ENCODE results near the gene ZNF74. TPM values are rescaled to one million over a fixed set of nuclear protein-coding genes. Genes with fewer than 3 reads are reported as not detected.

The ZNF74 gene
- total and polyA plus RNA-seq, 12 donors, result 1.4 to 6.7 (median 4.4) TPM

DNA sequence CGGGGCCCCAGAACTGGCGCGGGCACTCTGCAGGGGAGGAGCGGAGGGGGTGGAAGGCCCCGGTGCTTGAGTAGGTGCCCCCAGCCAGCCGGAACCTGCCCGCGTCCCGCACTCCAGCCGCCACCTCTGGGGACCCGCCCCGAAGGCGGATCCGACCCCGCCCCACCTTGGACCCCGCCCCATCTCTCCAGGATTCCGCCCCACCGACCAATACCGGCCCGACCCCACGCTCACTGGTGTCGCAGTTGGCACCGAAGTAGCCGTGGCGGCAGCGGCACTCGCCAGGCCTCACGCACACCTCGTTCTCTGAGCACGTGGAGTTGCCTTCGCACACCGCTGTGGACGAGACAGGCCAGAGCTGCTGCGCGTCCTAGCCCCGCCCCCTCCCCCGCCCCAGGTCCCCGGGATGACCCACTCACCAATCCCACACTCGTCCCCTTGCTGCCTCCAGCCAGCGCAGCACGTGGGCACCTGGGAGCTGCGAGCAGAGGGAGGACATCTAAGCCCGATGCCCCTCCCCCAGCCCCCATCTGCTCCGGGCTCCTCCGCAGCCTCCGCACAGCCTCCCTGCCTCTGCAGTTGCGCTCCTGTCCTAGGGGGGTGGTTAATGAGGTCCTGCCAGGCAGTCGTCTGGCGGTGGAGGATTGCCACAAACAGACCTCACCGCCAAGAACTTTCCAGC is 37.7 kb downstream of the ZNF74 start:
- H3K36me3 ChIP-seq, result peaks cover 0 to 46% (median 3%) of the 10 kb centered on the region in 9 donors
- WGBS, 2 donors, result 47 to 58% methylated on average over 50 of the region's 50 CpGs
- ATAC-seq (no peak), DNase-seq (no peak)
- H3K27me3 ChIP-seq, result peaks cover 2 to 94% (median 30%) of the 10 kb centered on the region in 7 donors
- H3K4me3 ChIP-seq, result peak overlapping the region in 4 of 10 donors; percentile 12 to 61 (median 22)
- no peak overlapping the region for H3K27ac ChIP-seq
- H3K9me3 ChIP-seq, result no peaks in the 10 kb centered on the region
- intact Hi-C loops (cut with DNase I), result loop anchor here in 1 of 10 donors (10.0 kb wide), 1 partner anchor 63 kb away; the partner anchor contains the start of gene KLHL22
- TF ChIP-seq, protein P1, sequence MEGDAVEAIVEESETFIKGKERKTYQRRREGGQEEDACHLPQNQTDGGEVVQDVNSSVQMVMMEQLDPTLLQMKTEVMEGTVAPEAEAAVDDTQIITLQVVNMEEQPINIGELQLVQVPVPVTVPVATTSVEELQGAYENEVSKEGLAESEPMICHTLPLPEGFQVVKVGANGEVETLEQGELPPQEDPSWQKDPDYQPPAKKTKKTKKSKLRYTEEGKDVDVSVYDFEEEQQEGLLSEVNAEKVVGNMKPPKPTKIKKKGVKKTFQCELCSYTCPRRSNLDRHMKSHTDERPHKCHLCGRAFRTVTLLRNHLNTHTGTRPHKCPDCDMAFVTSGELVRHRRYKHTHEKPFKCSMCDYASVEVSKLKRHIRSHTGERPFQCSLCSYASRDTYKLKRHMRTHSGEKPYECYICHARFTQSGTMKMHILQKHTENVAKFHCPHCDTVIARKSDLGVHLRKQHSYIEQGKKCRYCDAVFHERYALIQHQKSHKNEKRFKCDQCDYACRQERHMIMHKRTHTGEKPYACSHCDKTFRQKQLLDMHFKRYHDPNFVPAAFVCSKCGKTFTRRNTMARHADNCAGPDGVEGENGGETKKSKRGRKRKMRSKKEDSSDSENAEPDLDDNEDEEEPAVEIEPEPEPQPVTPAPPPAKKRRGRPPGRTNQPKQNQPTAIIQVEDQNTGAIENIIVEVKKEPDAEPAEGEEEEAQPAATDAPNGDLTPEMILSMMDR (IDR thresholded peaks at IDR 0.05), result no peak
- peaks cover 8 to 46% (median 27%) of the 10 kb centered on the region in 9 donors for H3K4me1 ChIP-seq

DNA sequence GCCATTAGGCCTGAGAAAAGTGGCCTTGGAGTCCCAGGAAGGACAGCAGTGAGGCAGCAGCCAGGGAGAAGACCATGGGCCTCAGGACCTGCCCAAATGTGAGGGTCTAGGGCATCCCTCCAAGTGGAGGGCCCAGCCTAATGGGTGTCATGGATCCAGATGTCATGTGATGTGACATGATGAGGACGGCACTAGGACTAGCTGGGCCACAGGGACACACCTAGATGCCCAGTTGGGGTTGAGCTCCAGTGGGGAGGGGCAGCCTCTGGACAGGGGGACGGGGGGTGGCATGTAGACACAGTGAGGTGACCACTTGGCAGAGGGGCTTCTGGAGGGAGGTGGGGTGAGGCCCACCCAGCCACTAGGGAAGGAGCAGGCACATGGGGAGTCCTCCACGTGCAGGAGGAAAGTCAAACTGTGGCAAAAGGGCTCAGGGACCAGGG is 38.3 kb downstream of the ZNF74 start:
- Histone ChIP-seq H3K27me3 (peaks cover 5 to 94% (median 31%) of the 10 kb centered on the region in 7 donors), H3K36me3 (peaks cover 0 to 41% (median 3%) of the 10 kb centered on the region in 9 donors), H3K4me3 (no peak overlapping the region), H3K4me1 (peaks cover 8 to 52% (median 27%) of the 10 kb centered on the region in 9 donors), H3K27ac (no peak overlapping the region), H3K9me3 (no peaks in the 10 kb centered on the region)
- intact Hi-C loops (cut with DNase I), result loop anchor here in 1 of 10 donors (10.0 kb wide), 1 partner anchor 63 kb away; the partner anchor contains the start of gene KLHL22
- 88 to 89% methylated on average over 3 of the region's 3 CpGs for WGBS, 2 donors
- ATAC-seq (no peak), DNase-seq (no peak)
- TF ChIP-seq, protein P1 (IDR thresholded peaks at IDR 0.05), result no peak

DNA sequence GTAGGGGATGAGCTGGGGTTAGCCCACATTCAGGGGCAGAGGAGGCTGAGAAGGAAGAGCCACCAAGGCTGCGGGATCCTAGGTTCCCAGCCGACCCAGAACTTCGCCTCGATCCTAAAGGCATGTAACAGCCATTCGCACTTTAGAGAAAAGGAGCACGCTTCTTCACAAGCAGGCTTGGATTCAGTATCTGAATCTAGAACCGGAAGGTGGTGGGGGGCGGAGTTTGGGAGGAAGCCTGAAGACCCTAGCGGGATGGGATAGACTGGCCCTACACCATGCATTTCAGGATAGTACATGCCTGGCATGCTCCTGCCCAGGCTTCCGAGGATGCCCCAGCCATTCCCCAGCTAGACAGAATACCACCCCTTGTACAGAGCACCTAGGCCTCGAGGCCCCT is 39.2 kb downstream of the ZNF74 start:
- intact Hi-C loops (cut with DNase I), result loop anchor here in 1 of 10 donors (10.0 kb wide), 1 partner anchor 62 kb away; the partner anchor contains the start of gene KLHL22
- TF ChIP-seq, protein P1 (IDR thresholded peaks at IDR 0.05), result no peak
- no peak for ATAC-seq
- no peaks in the 10 kb centered on the region for H3K9me3 ChIP-seq
- H3K4me3 ChIP-seq, result no peak overlapping the region
- H3K4me1 ChIP-seq, result peaks cover 8 to 57% (median 30%) of the 10 kb centered on the region in 9 donors
- 91 to 92% methylated on average over 11 of the region's 11 CpGs for WGBS, 2 donors
- no peak overlapping the region for H3K27ac ChIP-seq
- H3K36me3 ChIP-seq, result peaks cover 0 to 32% (median 3%) of the 10 kb centered on the region in 9 donors
- no peak for DNase-seq
- peaks cover 5 to 94% (median 31%) of the 10 kb centered on the region in 7 donors for H3K27me3 ChIP-seq

DNA sequence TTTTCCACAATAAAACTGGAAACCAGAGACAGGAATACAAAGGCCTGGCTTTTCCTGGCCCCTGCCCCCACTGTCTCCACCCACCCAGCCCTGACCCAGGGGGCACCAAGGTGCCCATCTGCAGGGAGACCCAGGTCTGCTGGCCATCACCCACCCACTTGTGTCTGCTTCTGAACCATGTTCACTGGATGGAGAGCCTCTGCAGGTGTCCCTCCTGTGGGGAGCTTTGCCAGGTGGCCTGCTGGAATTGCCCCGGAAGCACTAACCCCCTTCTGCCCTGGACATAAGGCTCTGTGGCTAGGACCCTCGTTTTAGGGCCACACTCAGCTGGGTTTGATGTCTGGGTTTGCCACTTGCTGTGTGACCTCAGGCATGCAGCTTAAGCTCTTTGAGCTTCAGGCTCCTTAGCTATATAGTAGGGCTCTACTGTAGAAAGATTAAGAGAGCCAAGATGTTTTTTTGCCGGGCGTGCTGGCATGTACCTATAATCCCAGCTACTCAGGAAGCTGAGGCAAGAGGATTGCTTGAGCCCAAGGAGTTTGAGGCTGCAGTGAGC is 39.8 kb downstream of the ZNF74 start:
- H3K4me1 ChIP-seq, result peaks cover 8 to 61% (median 33%) of the 10 kb centered on the region in 9 donors
- intact Hi-C loops (cut with DNase I), result loop anchor here in 1 of 10 donors (10.0 kb wide), 1 partner anchor 61 kb away; the partner anchor contains the start of gene KLHL22
- peaks cover 0 to 26% (median 3%) of the 10 kb centered on the region in 9 donors for H3K36me3 ChIP-seq
- H3K9me3 ChIP-seq, result no peaks in the 10 kb centered on the region
- no peak overlapping the region for H3K4me3 ChIP-seq
- ATAC-seq, result no peak
- 78 to 86% methylated on average over 4 of the region's 4 CpGs for WGBS, 2 donors
- TF ChIP-seq, protein P1 (IDR thresholded peaks at IDR 0.05), result no peak
- no peak for DNase-seq
- H3K27me3 ChIP-seq, result peaks cover 5 to 94% (median 31%) of the 10 kb centered on the region in 7 donors
- H3K27ac ChIP-seq, result no peak overlapping the region
